HS-5 (cell line): Measurements from ENCODE around the gene CTRB1.

Experiments
- DNase-seq: peaks from one replicate; pipeline ENCODE4 v3.0.0-alpha.2; 2012; ENCODE audit warnings: low read depth

Gene CTRB1

GRCh38 chr16:75218256-75219076 is at the start of gene CTRB1:
TSS of gene CTRB1 (plus strand) at chr16:75218988. CDS start at chr16:75219008, 20 bp downstream.
- no peak for DNase-seq

- no peak for DNase-seq
Observed at GRCh38 chr16:75169899-75170405, 48.8 kb upstream of the CTRB1 start.

GRCh38 chr16:75172578-75172977 is 46.2 kb upstream of the CTRB1 start:
- DNase-seq = no peak

DNA sequence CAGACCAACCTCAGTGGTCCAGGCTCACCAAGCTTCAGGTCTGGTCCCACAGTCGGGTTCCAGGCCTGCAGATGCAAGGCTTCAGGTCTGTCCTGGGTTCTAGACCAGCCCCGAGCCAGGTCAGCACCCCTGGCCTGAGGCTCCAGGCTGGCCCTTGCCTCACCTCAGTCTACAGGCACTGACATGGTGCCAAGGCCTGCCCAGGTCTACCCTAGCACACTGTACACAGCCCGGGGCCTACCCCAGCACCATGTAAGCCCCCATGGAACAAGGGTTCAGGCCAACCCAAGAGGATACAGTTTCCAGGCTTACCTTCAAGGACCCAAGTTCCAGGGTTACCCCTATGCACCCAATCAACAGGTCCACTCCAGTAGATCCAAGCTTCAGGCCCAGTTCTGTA is 43.7 kb upstream of the CTRB1 start:
- no peak for DNase-seq

GRCh38 chr16:75176926-75177325 is 41.9 kb upstream of the CTRB1 start:
- no peak for DNase-seq

- no peak for DNase-seq
Observed at GRCh38 chr16:75179208-75179607, 39.6 kb upstream of the CTRB1 start.

DNA sequence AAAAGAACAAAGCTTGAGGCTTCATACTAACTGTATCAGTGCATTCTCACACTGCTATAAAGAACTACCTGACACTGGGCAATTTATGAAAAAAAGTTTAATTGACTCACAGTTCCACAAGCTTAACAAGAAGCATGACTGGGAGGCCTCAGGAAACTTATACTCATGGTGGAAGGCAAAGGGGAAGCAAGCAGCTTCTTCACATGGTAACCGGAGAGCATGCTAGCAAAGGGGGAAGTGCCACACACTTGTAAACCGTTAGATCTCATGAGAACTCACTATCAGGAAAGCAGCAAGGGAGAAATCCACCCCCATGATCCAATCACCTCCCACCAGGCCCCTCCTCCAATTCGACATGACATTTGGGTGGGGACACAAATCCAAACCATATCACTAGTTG is 37.2 kb upstream of the CTRB1 start:
- DNase-seq = no peak

- no peak for DNase-seq
Observed at GRCh38 chr16:75188832-75189477, 29.8 kb upstream of the CTRB1 start.

DNA sequence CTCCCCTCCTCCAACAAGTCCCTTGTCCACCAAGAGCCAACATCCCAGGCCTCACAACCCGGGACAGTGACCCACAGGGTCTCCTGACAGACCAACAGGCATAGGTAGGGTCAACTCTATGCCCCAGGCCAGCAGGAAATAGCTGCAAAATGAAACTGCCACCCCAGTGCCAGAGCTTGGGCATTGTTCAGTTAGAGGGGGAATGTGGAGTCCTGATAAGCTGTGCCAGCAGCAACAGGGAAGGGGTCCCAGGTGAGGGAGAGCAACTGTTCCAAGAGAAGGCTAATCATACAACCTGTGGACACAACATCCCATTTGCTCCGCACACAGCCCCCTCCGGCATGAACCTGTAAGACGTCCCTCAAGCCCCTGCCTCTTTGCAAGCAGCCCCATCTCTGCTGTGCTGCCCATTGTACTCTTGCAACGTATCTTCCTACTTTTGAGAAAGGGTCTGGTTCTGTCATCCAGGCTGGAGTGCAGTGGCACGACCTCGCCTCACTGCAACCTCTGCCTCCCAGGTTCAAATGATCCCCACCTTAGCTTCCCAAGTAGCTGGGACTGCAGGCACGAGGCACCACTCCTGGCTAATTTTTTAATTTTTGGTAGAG is 29.0 kb upstream of the CTRB1 start:
- no peak for DNase-seq

DNA sequence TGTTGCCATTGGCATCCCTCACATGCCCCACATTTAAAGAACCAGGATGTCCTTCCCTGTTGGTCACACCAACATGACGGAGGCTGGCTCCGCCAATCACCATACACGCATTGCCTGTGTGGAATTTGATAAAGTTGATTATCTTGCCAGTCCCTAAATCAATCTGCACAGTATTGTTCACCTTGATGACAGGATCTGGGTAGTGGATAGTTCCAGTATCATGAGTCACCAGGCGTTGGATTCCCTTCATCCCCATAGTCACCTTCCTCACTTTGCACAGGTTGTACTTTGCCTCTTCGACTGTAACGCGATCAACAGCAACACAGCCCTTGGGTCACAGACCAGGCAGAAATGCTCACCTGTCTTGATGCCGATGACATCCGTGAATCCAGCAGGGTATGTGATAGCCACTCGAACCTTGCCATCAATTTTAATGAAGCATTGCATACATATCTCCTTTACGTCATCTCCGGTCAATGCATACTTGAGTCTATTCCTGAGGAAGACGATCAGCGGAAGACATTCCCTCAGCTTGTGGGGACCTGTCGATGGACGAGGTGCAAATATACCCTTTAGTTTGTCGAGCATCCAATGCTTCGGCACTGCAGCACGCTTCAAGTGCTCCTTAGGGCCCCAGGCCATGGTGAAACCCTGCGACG is 26.1 kb upstream of the CTRB1 start:
- no peak for DNase-seq

- no peak for DNase-seq
Observed at GRCh38 chr16:75193265-75193650, 25.5 kb upstream of the CTRB1 start.

DNA sequence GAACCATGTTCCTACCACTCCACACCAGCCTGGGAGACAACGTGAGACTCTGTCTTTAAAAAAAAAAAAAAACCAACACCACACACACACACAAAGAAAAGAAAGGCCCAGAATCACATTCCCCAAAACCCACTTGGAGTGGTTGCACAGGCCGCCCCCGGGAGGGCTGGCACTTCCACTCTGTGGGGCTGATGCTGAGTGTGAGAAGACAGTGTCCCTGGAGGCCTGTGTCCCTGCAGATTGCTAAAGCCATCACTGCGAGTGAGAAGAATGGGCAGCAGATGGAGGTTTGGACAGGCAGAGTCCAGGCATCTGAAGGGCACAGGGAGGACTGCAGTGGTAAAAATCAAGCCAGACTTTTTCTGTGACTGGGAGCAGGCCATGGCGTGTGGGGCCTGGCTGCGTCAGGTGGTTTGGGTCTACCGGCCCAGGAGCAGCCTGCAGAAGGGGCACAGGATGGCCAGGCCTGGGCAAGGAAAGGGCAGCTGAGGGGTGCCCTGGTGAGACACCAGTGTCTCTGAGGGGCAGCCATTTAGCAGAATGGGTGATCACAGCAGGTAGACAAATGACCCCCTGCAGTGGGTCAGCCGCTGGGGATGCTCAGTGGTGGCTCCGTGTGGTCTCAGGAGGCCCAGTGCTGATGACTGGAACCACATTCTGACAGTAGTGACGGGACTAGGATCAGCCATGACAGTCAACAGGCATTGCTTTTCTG is 24.9 kb upstream of the CTRB1 start:
- DNase-seq = no peak

DNA sequence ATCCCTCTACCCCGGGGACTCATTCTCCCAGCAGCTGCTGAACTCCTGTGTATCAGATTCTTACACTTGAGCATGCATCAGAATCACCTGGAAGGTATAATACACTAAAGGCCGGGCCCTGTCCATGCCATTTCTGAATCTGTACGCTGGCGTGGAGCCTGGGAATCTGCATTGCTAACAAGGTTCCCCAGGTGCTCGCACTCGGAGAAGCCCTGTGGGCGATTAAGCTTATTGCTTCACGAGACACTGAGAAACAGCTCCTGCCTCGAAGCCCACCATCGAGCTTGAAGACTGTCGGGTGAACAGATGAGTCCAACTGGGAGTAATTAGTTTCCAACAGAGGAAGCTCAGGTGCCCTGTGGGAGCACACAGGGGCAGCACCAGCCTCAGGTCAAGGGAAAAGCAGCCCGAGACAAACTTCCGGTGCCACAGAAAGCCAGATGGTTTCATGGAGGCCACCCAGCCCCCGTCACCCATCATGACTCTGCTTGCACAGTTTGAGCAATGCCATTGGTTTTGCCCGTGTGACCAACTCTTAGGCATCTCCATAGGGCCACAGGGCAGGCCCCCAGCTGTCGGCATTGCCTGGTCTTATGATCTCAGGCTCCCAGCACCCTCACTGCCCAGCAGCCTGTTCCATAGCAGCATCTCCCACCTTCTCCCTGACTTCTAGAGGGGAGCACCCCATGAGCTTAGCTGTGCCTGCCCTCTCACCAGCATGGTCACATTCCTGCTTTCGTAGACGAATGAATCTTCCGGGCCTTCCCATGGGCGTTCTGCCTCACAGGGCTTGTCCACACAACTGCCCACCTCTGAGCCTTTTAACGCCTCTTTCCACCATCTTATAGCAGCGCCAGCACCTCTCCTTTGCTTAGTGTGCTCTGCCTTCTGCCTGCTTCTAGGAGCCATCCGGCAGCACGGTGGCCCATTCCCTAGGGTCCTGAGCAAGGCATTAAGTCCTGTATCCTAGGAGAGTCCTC is 22.7 kb upstream of the CTRB1 start:
- DNase-seq = no peak

DNA sequence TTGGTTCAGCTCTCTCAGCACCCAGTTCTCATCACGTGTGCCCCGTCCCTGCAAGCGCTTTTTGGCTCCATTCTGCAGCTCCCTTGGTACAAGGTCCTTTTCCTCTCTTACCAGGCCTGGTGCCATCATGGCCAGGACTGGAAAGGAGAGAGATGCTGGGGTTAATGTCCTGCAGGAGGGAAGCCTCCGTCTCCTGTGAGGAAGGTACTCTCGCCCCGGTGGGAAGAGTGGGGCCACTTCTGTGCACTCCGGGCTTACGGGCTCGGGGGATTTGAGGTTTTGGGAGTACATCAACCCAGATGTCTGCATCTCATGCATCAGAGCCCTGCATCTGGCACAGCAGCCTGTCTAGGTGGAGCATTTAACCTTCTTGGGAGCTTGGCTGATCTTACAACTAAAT is 22.0 kb upstream of the CTRB1 start:
- DNase-seq = no peak

- no peak for DNase-seq
Observed at GRCh38 chr16:75197522-75198134, 21.2 kb upstream of the CTRB1 start.

DNA sequence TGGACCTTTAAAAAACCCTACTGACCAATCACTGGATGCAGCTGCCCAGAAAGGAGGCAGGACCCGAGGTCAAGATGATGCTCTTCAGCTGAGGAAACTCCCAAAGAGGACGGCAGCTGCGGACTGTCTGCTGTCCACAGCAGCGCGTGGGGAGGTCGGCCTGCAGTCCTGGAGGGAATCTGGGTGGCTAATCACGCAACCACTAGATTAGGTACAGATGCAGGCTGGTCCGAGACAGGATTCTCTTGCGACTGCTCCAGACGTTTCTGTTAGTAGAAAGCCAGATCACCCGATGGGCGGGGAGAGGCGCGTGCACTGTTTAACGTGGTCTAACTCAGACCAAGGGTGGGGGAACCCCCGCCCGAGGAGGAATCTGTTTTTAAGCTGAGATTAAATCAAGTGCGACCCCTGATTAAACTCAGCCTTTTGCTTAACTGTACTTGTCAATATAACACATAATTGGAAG is 20.6 kb upstream of the CTRB1 start:
- no peak for DNase-seq

DNA sequence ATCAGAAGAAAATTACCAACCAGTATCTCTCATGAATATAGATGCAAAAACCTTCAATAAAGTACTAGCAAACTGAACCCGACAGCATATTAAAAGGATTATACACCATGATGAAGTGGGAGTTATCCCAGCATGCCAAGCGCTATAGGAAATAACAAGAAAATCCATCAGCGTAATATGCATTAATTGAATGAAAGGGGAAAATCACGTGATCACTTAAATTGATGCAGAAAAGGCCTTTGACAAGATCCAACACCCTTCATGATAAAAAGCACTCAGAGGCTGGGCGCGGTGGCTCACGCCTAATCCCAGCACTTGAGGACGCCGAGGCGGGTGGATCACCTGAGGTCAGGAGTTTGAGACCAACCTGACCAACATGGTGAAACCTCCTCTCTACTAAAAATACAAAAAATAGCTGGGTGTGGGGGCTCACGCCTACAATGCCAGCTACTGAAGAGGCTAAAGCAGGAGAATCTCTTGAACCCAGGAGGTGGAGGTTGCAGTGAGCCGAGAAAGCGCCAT is 16.7 kb upstream of the CTRB1 start:
- DNase-seq = no peak

DNA sequence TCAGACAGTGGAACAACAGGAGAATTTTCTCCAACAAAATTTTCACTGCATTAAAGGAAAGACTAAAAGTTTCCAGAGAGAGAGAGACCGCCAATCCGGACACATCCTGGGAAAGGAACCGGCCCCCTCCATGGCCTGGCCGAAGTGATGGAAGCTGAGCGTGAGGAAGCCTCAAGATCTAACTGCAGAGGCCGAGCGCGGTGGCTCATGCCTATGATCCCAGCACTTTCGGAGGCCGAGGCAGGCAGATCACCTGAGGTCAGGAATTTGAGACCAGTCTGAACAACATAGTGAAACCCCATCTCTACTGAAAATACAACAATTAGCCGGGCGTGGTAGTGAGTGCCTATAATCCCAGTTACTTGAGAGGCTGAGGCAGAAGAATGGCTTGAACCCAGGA is 15.7 kb upstream of the CTRB1 start:
- no peak for DNase-seq

DNA sequence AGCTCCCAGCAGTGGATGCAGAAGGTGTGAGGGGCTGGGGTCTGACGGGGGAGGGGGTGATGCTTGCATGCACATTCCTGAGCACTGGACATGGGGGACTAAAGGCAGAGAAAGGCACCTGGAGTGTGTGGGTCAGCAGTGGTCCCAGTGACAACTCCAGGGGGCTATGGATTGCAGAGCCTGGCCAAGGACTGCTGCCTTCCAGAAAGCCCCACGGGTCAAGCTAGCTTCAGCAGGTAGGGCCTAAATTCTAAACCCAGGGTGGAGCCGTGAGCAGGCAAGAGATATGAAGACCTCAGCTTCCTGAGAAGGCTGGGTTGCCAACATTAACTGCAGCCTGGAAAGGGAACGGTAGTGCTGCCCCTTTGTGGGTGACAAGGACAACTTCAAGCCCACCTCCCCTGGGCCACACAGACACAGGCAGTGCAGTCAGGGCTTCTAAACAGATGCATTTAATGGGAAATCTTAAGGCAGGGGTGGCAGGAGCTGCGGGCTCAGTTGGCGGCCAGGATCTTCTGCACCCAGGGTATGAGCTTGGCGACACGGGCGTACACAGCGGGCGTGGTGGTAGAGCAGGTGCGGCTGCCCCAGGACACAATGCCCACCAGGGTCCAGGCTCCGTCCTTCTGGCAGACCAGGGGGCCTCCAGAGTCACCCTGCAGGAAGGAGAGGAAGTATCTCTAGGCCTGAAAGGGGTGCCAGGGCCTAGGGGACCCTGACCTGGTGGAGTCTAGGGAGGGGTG is 14.9 kb upstream of the CTRB1 start:
- no peak for DNase-seq
